PFSK-1 (cell line): ENCODE data around the gene RASL12.

Experiments used
- POLR2AphosphoS5 ChIP-seq: IDR thresholded peaks from 2 replicates; pipeline ENCODE4 v1.6.1; 2012; ENCODE audit warnings: low read depth, mild to moderate bottlenecking, control low read depth, low read length, moderate library complexity
- REST ChIP-seq, 2 experiments: IDR thresholded peaks; 2 replicates each; pipeline versions ENCODE4 v1.6.1 to v1.8.0; 2011 to 2012; ENCODE audit warnings: low read depth in 2 of 2, low read length in 2 of 2, control low read depth in 1 of 2, inconsistent platforms in 1 of 2, mild to moderate bottlenecking in 1 of 2, moderate library complexity in 1 of 2; ENCODE audit not compliant: insufficient read depth in 1 of 2
- SIN3A ChIP-seq: IDR thresholded peaks from 2 replicates; pipeline ENCODE4 v1.6.1; 2012; ENCODE audit warnings: mild to moderate bottlenecking, low read length, moderate library complexity, borderline replicate concordance; ENCODE audit not compliant: insufficient read depth

GRCh38 chr15:65067645-65068402 lies at the start of gene RASL12:
- TF ChIP-seq REST (IDR thresholded peaks at IDR 0.05; ENCODE audit: insufficient read depth in 1 of 2, low read depth in 2 of 2, low read length in 2 of 2) (no peak), POLR2AphosphoS5 (no peak), SIN3A (no peak)
